IMR-90 (cell line): ENCODE results near the gene ASXL1. TPM values are rescaled to one million over a fixed set of nuclear protein-coding genes. Genes with fewer than 3 reads are reported as not detected.
A peak's percentile ranks its signal among the peaks of the same experiment; 100 is the strongest.

Experiments used
- ATAC-seq: fragments of 200-7000 bp; cut with Tn5 transposase; 2 replicates; pipeline ENCODE4 v1.9.1; 2020; ENCODE audit warnings: low read depth, mild to moderate bottlenecking, moderate library complexity
- BruUV-seq: library from RNA; stranded (reverse); fragments of 400-500 nt; replicated peaks from 2 replicates; lab custom pipeline; 2021; lab: Mats Ljungman, UMichigan
- CTCF ChIA-PET: fragments of 300-600 bp; formaldehyde crosslinking; extraction: SDS; loops from one replicate; lab custom pipeline; 2021; ENCODE audit warnings: antibody characterized with exemption; lab: Yijun Ruan, JAX
- POLR2A ChIA-PET: fragments of 300-600 bp; sonication (Branson Sonifier 250); formaldehyde crosslinking; loops from one replicate; lab custom pipeline; 2022; ENCODE audit warnings: antibody characterized with exemption; ENCODE audit not compliant: unreplicated experiment; lab: Charles Lee
- DNase-seq: peaks from one replicate; pipeline ENCODE4 v3.0.0; 2013
- H2AFZ ChIP-seq: replicated peaks from 2 replicates; pipeline ENCODE3; 2013; ENCODE audit warnings: low read length, mild to moderate bottlenecking; ENCODE audit not compliant: poor library complexity
- H2AK5ac ChIP-seq: 2 replicates; pipeline ENCODE4 v1.6.1; 2013; ENCODE audit warnings: low read depth, low read length, inconsistent platforms
- H2AK9ac ChIP-seq: replicated peaks from 2 replicates; pipeline ENCODE3; 2013; ENCODE audit warnings: mild to moderate bottlenecking, low read depth, low read length, moderate library complexity; ENCODE audit not compliant: poor library complexity
- H2BK120ac ChIP-seq: 2 replicates; pipeline ENCODE4 v1.6.1; 2013; ENCODE audit warnings: low read depth, low read length, inconsistent platforms
- H2BK15ac ChIP-seq: 3 replicates; pipeline ENCODE4 v1.6.1; 2013; ENCODE audit warnings: low read depth, low read length, inconsistent platforms
- H2BK20ac ChIP-seq: 2 replicates; pipeline ENCODE4 v1.6.1; 2013; ENCODE audit warnings: low read depth, mild to moderate bottlenecking, inconsistent platforms, low read length, moderate library complexity
- H2BK5ac ChIP-seq: 2 replicates; pipeline ENCODE4 v1.6.1; 2013; ENCODE audit warnings: mild to moderate bottlenecking, low read depth, low read length, inconsistent platforms; ENCODE audit not compliant: poor library complexity, severe bottlenecking
- H3K14ac ChIP-seq: replicated peaks from 2 replicates; pipeline ENCODE4 v1.6.1; 2013; ENCODE audit warnings: low read depth, low read length, inconsistent platforms
- H3K18ac ChIP-seq: 2 replicates; pipeline ENCODE4 v1.6.1; 2013; ENCODE audit warnings: low read depth, low read length, control low read depth
- H3K23ac ChIP-seq: 2 replicates; pipeline ENCODE4 v1.6.1; 2013; ENCODE audit warnings: low read depth, low read length, inconsistent platforms
- H3K27ac ChIP-seq: 2 replicates; pipeline ENCODE4 v1.5.1; 2013; ENCODE audit warnings: mild to moderate bottlenecking, control low read depth, low read length; ENCODE audit not compliant: insufficient read depth
- H3K27me3 ChIP-seq: 2 replicates; pipeline ENCODE4 v1.6.1; 2013; ENCODE audit warnings: low read length; ENCODE audit not compliant: control insufficient read depth, insufficient read depth
- H3K36me3 ChIP-seq: 2 replicates; pipeline ENCODE4 v1.6.1; 2013; ENCODE audit warnings: low read length, mixed read lengths; ENCODE audit not compliant: control insufficient read depth, insufficient read depth
- H3K4ac ChIP-seq: 2 replicates; pipeline ENCODE4 v1.6.1; 2013; ENCODE audit warnings: low read depth, low read length, inconsistent platforms
- H3K4me1 ChIP-seq: 2 replicates; pipeline ENCODE4 v1.6.1; 2013; ENCODE audit warnings: low read length, mixed read lengths; ENCODE audit not compliant: control insufficient read depth, insufficient read depth
- H3K4me2 ChIP-seq: 2 replicates; pipeline ENCODE4 v1.6.1; 2013; ENCODE audit warnings: low read depth, mild to moderate bottlenecking, control low read depth, low read length, moderate library complexity
- H3K4me3 ChIP-seq: 2 replicates; pipeline ENCODE4 v1.5.1; 2013; ENCODE audit warnings: low read depth, mild to moderate bottlenecking, control low read depth, low read length, moderate library complexity; ENCODE audit not compliant: insufficient read depth
- H3K56ac ChIP-seq: 2 replicates; pipeline ENCODE4 v1.6.1; 2013; ENCODE audit warnings: low read length, inconsistent platforms; ENCODE audit not compliant: insufficient read depth; ENCODE audit errors: extremely low read depth
- H3K79me1 ChIP-seq, 2 experiments: 2 replicates each; pipeline ENCODE4 v1.6.1; 2013; ENCODE audit warnings: low read length in 2 of 2, inconsistent platforms in 1 of 2, low read depth in 1 of 2
- H3K9ac ChIP-seq: 2 replicates; pipeline ENCODE4 v1.6.1; 2013; ENCODE audit warnings: low read depth, low read length, control low read depth
- H3K9me1 ChIP-seq: 2 replicates; pipeline ENCODE4 v1.6.1; 2013; ENCODE audit warnings: low read length, inconsistent platforms; ENCODE audit not compliant: insufficient read depth
- H3K9me3 ChIP-seq: 2 replicates; pipeline ENCODE4 v1.6.1; 2013; ENCODE audit warnings: low read length; ENCODE audit not compliant: control insufficient read depth, insufficient read depth
- H4K20me1 ChIP-seq: 2 replicates; pipeline ENCODE4 v1.6.1; 2013; ENCODE audit warnings: low read length, inconsistent platforms; ENCODE audit not compliant: insufficient read depth
- H4K5ac ChIP-seq: 2 replicates; pipeline ENCODE4 v1.6.1; 2013; ENCODE audit warnings: mild to moderate bottlenecking, low read depth, low read length, control low read depth
- H4K8ac ChIP-seq, 2 experiments: 2 replicates each; pipeline ENCODE4 v1.6.1; 2013; ENCODE audit warnings: low read depth in 2 of 2, low read length in 2 of 2, control low read depth in 1 of 2, inconsistent platforms in 1 of 2
- H4K91ac ChIP-seq: 2 replicates; pipeline ENCODE4 v1.6.1; 2013; ENCODE audit warnings: low read depth, low read length, inconsistent platforms; ENCODE audit not compliant: insufficient read depth
- CEBPB ChIP-seq: IDR thresholded peaks from 2 replicates; pipeline ENCODE4 v1.6.1; 2012; ENCODE audit warnings: low read depth, low read length, improper control_type of control experiment
- CHD1 ChIP-seq: IDR thresholded peaks from 2 replicates; pipeline ENCODE4 v1.6.1; 2012; ENCODE audit warnings: low read depth, low read length, improper control_type of control experiment
- FOS ChIP-seq: fragments of 150-350 bp; IDR thresholded peaks from 2 replicates; pipeline ENCODE4 v1.6.1; 2016; ENCODE audit warnings: low read depth, low read length
- MAFK ChIP-seq: IDR thresholded peaks from 2 replicates; pipeline ENCODE4 v1.6.1; 2012; ENCODE audit warnings: low read depth, low read length, improper control_type of control experiment
- MAZ ChIP-seq: IDR thresholded peaks from 2 replicates; pipeline ENCODE4 v1.6.1; 2012; ENCODE audit warnings: low read depth, mild to moderate bottlenecking, low read length, improper control_type of control experiment, moderate library complexity, borderline replicate concordance
- RFX5 ChIP-seq: IDR thresholded peaks from 2 replicates; pipeline ENCODE4 v1.8.0; 2012; ENCODE audit warnings: low read depth, mild to moderate bottlenecking, low read length, moderate library complexity
- WGBS, 2 experiments: methylation state at CpG; one replicate each; pipeline versions ENCODE4 v1.1.5 to v1.1.7; 2013; ENCODE audit warnings: missing lambda C conversion rate in 2 of 2; ENCODE audit not compliant: insufficient read length in 1 of 2; ENCODE audit errors: extremely low coverage in 2 of 2; 5-methylcytosine and 5-hydroxymethylcytosine counted together
- dilution Hi-C: fragments of 300-500 bp; cut with HindIII; formaldehyde crosslinking; loops from one replicate; pipeline ENCODE4 v1.14.3; 2018; ENCODE audit warnings: low sequenced_read_pairs; ENCODE audit not compliant: unreplicated experiment
- in situ Hi-C: fragments of 300-500 bp; cut with MboI; formaldehyde crosslinking; loops from 3 replicates; pipeline ENCODE4 v1.14.3; 2019; ENCODE audit warnings: low sequenced_read_pairs, inconsistent platforms, mixed read lengths
- intact Hi-C: fragments of 100-400 bp; cut with micrococcal nuclease; formaldehyde crosslinking; loops from 2 replicates; pipeline ENCODE4 v1.10.0; 2022
- polyA plus RNA-seq, 3 experiments: library from polyadenylated mRNA; depleted of rRNA; stranded (reverse); fragments of >200 nt; gene quantifications; 2 replicates each; pipeline ENCODE4 v1.2.3, GENCODE V29; 2012; ENCODE audit warnings: low replicate concordance in 1 of 3
- total RNA-seq: library from RNA; depleted of rRNA; stranded (reverse); fragments of >200 nt; gene quantifications from 2 replicates; pipeline ENCODE4 v1.2.3, GENCODE V29; 2012

The ASXL1 gene
- total and polyA plus RNA-seq, 2 of the 4 experiments (the other 2 are of a cell fraction) = 29.9 to 37.1 TPM

GRCh38 chr20:32443386-32443974 is 85.3 kb downstream of the ASXL1 start:
- no peak overlapping the region for H3K9ac ChIP-seq
- WGBS, 2 experiments = 100% methylated on average over 1 of the region's 3 CpGs; no CpG with 5 or more reads in 1 of the 2 experiments
- H4K20me1 ChIP-seq = peaks cover 49% of the 10 kb centered on the region
- TF ChIP-seq FOS (no peak), MAZ (no peak), MAFK (no peak), CHD1 (no peak), RFX5 (no peak), CEBPB (no peak)
- H4K5ac ChIP-seq = no peak overlapping the region
- H3K79me1 ChIP-seq = peaks cover 31 to 85% of the 10 kb centered on the region in 2 experiments; a peak in 3 of 4 replicates
- no peak overlapping the region for H3K27ac ChIP-seq
- H3K56ac ChIP-seq = no peak overlapping the region
- H3K4ac ChIP-seq = no peak overlapping the region
- no peak overlapping the region for H2AK9ac ChIP-seq
- H2BK20ac ChIP-seq = no peak overlapping the region
- ChIA-PET CTCF (interaction anchor here (0.6 kb wide), 2 partner anchors 32 to 80 kb away, joined by 3 read pairs; no protein-coding TSS in a partner anchor), POLR2A (no interaction called here)
- no peak overlapping the region for H2BK15ac ChIP-seq
- in situ Hi-C loops = no loop called here
- dilution Hi-C loops = no loop called here
- H3K14ac ChIP-seq = no peak overlapping the region
- H3K4me3 ChIP-seq = no peak overlapping the region
- peaks cover 8% of the 10 kb centered on the region for H3K4me1 ChIP-seq
- H3K36me3 ChIP-seq = peaks cover 61% of the 10 kb centered on the region
- ATAC-seq = 0 out of 2 replicates have a peak, but pooled peaks have one; percentile 7
- no peaks in the 10 kb centered on the region for H3K9me3 ChIP-seq
- BruUV-seq = no TSS peak
- H4K8ac ChIP-seq = no peak overlapping the region
- no peak overlapping the region for H4K91ac ChIP-seq
- H2AFZ ChIP-seq = no peak overlapping the region
- H3K9me1 ChIP-seq = peaks cover 29% of the 10 kb centered on the region
- no peaks in the 10 kb centered on the region for H3K27me3 ChIP-seq
- H3K23ac ChIP-seq = no peak overlapping the region
- no peak overlapping the region for H2BK120ac ChIP-seq
- H2AK5ac ChIP-seq = no peak overlapping the region
- no peak overlapping the region for H2BK5ac ChIP-seq
- intact Hi-C loops = no loop called here
- H3K4me2 ChIP-seq = no peak overlapping the region
- DNase-seq = no peak
- H3K18ac ChIP-seq = no peak overlapping the region
